Loucy (cell line): ENCODE results near the gene ITGB6.

Experiments used
- H2AFZ ChIP-seq: fragments of 200-600 bp; sonication (generic); 2 replicates; pipeline ENCODE4 v1.6.0; 2016; ENCODE audit warnings: antibody characterized with exemption, mild to moderate bottlenecking, low read length, moderate library complexity
- H3F3A ChIP-seq: fragments of 200-600 bp; 2 replicates; pipeline ENCODE4 v1.6.0; 2016; ENCODE audit warnings: antibody characterized with exemption, low read depth, mild to moderate bottlenecking
- H3K27me3 ChIP-seq: fragments of 200-600 bp; sonication (generic); 2 replicates; pipeline ENCODE4 v1.6.1; 2014; ENCODE audit warnings: low read length, mild to moderate bottlenecking; ENCODE audit not compliant: insufficient read depth, poor library complexity, severe bottlenecking
- H3K36me3 ChIP-seq: fragments of 200-600 bp; sonication (generic); 2 replicates; pipeline ENCODE4 v1.6.1; 2016; ENCODE audit warnings: low read length; ENCODE audit not compliant: insufficient read depth
- H3K4me1 ChIP-seq: fragments of 200-600 bp; sonication (generic); 2 replicates; pipeline ENCODE4 v1.5.1; 2014; ENCODE audit warnings: low read length, mild to moderate bottlenecking; ENCODE audit not compliant: insufficient read depth, poor library complexity, severe bottlenecking
- H3K4me2 ChIP-seq: fragments of 200-600 bp; sonication (generic); 2 replicates; pipeline ENCODE4 v1.6.0; 2014; ENCODE audit warnings: antibody characterized with exemption, low read length, low read depth, mild to moderate bottlenecking; ENCODE audit not compliant: poor library complexity, severe bottlenecking
- H3K4me3 ChIP-seq: fragments of 200-600 bp; sonication (generic); 2 replicates; pipeline ENCODE4 v1.5.1; 2014; ENCODE audit warnings: low read length, mild to moderate bottlenecking, mixed read lengths; ENCODE audit not compliant: poor library complexity, severe bottlenecking
- H3K79me2 ChIP-seq: fragments of 200-600 bp; sonication (generic); 2 replicates; pipeline ENCODE4 v1.6.1; 2014; ENCODE audit warnings: low read length; ENCODE audit not compliant: insufficient read depth
- H3K9ac ChIP-seq: fragments of 200-600 bp; sonication (generic); 2 replicates; pipeline ENCODE4 v1.6.0; 2014; ENCODE audit warnings: mild to moderate bottlenecking, low read depth, low read length, moderate library complexity; ENCODE audit not compliant: poor library complexity, severe bottlenecking
- H3K9me2 ChIP-seq: fragments of 200-600 bp; sonication (generic); replicated peaks from 2 replicates; pipeline ENCODE4 v1.6.1; 2016; ENCODE audit warnings: low read depth, low read length, mixed read lengths
- H3K9me3 ChIP-seq: fragments of 200-600 bp; sonication (generic); 2 replicates; pipeline ENCODE4 v1.6.1; 2014; ENCODE audit warnings: mild to moderate bottlenecking, antibody characterized with exemption, low read length, low read depth; ENCODE audit not compliant: insufficient read depth
- H4K20me1 ChIP-seq: fragments of 200-600 bp; sonication (generic); 2 replicates; pipeline ENCODE4 v1.6.0; 2014; ENCODE audit warnings: antibody characterized with exemption, low read length, mild to moderate bottlenecking; ENCODE audit not compliant: insufficient read depth, poor library complexity, severe bottlenecking
- EZH2phosphoT487 ChIP-seq: fragments of 200-600 bp; IDR thresholded peaks from 2 replicates; pipeline ENCODE4 v1.6.1; 2018; ENCODE audit warnings: antibody characterized with exemption, mild to moderate bottlenecking, moderate library complexity, borderline replicate concordance
- TF ChIP-seq, protein P1 (sequence below): fragments of 200-600 bp; sonication (generic); conservative IDR thresholded peaks from 2 replicates; pipeline ENCODE4 v1.5.1; 2014; ENCODE audit warnings: mild to moderate bottlenecking, antibody characterized with exemption, low read length

The ITGB6 gene

DNA sequence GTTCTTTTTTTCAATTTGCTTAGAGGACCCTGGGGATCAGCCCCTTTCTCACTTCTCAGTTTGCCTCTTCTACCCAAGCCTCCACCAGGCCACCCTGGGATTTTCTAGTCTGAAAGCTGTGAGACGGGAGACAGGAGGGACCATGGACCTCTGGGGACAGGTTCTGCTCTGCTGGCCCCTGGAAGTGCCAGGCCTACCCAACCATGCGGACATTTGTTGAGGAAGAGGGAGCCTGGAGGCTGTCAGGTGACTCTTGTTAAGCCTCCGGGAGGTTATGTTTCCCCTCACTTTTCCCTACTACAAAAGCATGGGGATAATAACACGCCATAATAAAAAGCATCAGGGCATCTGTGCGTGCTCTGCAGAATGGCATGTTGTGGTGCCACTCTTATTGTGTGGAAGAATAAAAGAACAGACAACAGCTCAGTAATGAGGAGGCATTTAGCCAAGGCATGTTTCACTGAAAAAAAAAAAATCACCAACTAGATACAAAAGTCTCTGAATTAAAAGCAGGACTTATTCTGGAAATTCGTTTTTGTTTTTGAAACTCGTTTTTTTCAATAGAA lies 89.3 kb downstream of the ITGB6 start:
- no peaks in the 10 kb centered on the region for H3K36me3 ChIP-seq
- no peaks in the 10 kb centered on the region for H3K79me2 ChIP-seq
- no peaks in the 10 kb centered on the region for H4K20me1 ChIP-seq
- H3F3A ChIP-seq = no peaks in the 10 kb centered on the region
- H2AFZ ChIP-seq = no peak overlapping the region
- no peaks in the 10 kb centered on the region for H3K4me1 ChIP-seq
- H3K27me3 ChIP-seq = no peaks in the 10 kb centered on the region
- TF ChIP-seq, protein P1, sequence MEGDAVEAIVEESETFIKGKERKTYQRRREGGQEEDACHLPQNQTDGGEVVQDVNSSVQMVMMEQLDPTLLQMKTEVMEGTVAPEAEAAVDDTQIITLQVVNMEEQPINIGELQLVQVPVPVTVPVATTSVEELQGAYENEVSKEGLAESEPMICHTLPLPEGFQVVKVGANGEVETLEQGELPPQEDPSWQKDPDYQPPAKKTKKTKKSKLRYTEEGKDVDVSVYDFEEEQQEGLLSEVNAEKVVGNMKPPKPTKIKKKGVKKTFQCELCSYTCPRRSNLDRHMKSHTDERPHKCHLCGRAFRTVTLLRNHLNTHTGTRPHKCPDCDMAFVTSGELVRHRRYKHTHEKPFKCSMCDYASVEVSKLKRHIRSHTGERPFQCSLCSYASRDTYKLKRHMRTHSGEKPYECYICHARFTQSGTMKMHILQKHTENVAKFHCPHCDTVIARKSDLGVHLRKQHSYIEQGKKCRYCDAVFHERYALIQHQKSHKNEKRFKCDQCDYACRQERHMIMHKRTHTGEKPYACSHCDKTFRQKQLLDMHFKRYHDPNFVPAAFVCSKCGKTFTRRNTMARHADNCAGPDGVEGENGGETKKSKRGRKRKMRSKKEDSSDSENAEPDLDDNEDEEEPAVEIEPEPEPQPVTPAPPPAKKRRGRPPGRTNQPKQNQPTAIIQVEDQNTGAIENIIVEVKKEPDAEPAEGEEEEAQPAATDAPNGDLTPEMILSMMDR = no peak
- no peak for TF ChIP-seq EZH2phosphoT487
- no peaks in the 10 kb centered on the region for H3K9me2 ChIP-seq
- H3K4me3 ChIP-seq = no peak overlapping the region
- H3K9me3 ChIP-seq = no peaks in the 10 kb centered on the region
- no peak overlapping the region for H3K9ac ChIP-seq
- H3K4me2 ChIP-seq = no peak overlapping the region

DNA sequence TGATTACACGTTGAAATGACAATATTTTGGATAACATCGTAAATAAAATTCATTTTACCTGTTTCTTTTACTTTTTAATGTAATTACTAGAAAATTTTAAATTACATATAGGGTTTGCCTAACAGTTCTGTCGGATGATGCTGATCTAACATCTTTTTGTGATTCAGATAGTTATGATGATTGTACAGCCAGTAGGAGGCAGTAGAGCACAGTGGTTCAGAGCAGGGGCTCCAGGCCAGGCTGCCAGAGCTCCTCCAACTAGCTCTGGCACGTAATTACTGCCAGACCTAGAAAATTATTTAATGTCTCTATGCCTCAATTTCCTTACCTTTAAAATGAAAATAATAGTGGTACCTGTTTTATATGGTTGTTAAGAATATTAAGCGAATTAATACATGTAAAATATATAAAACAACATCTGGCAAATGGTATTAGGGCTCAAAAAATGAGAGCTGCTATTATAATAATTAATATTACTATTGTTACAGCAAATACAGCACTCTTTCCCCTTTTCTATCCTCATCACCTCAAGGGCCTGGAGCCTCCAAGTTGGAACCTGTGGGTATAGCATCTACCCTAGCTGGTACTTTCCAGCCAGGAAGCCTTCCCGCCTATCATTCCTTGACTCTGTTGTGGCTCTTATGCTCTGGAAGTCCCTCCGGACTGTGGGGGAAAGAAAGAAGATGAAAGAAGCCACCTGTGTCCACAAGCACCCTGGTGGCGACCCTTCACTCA lies 90.0 kb downstream of the ITGB6 start:
- H3F3A ChIP-seq = no peaks in the 10 kb centered on the region
- no peak overlapping the region for H3K4me2 ChIP-seq
- no peaks in the 10 kb centered on the region for H3K79me2 ChIP-seq
- no peak overlapping the region for H3K4me3 ChIP-seq
- H2AFZ ChIP-seq = no peak overlapping the region
- no peaks in the 10 kb centered on the region for H3K27me3 ChIP-seq
- no peaks in the 10 kb centered on the region for H3K36me3 ChIP-seq
- no peaks in the 10 kb centered on the region for H3K9me2 ChIP-seq
- H4K20me1 ChIP-seq = no peaks in the 10 kb centered on the region
- H3K4me1 ChIP-seq = no peaks in the 10 kb centered on the region
- no peaks in the 10 kb centered on the region for H3K9me3 ChIP-seq
- TF ChIP-seq, protein P1 = peak; percentile 77
- no peak for TF ChIP-seq EZH2phosphoT487
- no peak overlapping the region for H3K9ac ChIP-seq

DNA sequence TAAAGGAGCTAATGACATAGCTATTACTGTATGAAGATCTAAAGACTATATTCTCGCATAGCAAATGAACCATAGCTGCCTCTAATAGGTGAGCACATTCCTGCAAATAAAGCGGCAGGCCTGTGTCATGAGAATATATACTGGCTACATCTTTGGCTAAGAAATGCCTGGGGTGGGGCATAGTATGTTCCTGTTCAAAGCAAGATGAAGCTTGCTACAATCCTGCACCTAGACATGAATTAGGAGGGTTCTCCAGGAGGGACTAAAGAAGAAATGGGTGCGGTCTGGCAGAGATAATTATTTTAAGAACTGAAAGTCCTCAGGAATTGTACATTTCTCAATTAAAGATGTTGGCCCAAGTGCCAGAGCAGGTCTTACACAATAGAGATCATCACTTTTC lies 90.8 kb downstream of the ITGB6 start:
- Histone ChIP-seq H3K79me2 (no peaks in the 10 kb centered on the region), H3K4me3 (no peak overlapping the region), H3K36me3 (no peaks in the 10 kb centered on the region), H3F3A (no peaks in the 10 kb centered on the region), H2AFZ (no peak overlapping the region), H3K4me2 (no peak overlapping the region), H3K27me3 (no peaks in the 10 kb centered on the region), H3K4me1 (no peaks in the 10 kb centered on the region), H3K9ac (no peak overlapping the region), H4K20me1 (no peaks in the 10 kb centered on the region), H3K9me3 (no peaks in the 10 kb centered on the region), H3K9me2 (no peaks in the 10 kb centered on the region)
- no peak for TF ChIP-seq EZH2phosphoT487
- TF ChIP-seq, protein P1 = no peak
